ENCODE measurements around the gene AUTS2.

AUTS2 gene

DNA sequence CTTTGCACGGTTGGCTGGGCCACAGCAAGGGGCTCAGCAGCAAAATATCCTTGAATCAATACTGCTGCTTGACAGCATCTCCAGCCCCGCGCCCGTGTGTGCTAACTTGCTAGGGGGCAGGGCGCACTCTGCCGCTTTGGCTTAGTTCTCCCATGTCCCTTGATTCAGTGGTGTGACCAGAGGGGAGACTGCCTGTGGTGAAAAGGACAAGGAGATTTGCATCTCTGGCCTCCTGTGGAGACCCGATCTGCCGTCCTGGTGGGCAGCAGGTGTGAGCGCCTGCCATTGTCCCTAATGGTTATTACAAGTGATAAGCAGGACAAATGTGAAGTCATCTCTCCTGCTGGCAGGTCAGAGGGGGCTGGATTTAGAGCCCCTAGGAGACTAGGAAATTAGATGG lies 1033.4 kb downstream of the AUTS2 start:
- TF ChIP-seq, protein P1, sequence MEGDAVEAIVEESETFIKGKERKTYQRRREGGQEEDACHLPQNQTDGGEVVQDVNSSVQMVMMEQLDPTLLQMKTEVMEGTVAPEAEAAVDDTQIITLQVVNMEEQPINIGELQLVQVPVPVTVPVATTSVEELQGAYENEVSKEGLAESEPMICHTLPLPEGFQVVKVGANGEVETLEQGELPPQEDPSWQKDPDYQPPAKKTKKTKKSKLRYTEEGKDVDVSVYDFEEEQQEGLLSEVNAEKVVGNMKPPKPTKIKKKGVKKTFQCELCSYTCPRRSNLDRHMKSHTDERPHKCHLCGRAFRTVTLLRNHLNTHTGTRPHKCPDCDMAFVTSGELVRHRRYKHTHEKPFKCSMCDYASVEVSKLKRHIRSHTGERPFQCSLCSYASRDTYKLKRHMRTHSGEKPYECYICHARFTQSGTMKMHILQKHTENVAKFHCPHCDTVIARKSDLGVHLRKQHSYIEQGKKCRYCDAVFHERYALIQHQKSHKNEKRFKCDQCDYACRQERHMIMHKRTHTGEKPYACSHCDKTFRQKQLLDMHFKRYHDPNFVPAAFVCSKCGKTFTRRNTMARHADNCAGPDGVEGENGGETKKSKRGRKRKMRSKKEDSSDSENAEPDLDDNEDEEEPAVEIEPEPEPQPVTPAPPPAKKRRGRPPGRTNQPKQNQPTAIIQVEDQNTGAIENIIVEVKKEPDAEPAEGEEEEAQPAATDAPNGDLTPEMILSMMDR (IDR thresholded peaks at IDR 0.05) = no peak

DNA sequence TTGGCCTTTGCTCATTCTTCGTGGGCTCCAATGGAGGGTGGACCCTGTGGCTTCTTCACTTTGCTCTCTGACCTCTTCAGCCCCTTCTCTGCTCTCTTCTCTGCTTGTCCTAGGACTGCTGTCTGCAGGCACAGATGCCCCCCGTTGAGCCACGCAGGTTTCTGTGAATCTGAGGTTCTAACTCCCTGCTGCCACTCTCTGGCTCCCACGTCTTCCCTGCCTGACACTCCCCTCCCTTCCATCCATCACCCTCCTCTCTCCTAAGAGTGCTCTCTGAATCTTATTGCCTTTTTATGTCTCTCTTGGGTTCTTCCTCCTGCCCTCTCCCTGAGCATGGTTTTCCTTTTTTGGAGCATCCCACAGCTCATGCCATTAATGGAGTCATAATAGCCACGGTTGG lies 1034.1 kb downstream of the AUTS2 start:
- TF ChIP-seq, protein P1 (IDR thresholded peaks at IDR 0.05) = no peak

DNA sequence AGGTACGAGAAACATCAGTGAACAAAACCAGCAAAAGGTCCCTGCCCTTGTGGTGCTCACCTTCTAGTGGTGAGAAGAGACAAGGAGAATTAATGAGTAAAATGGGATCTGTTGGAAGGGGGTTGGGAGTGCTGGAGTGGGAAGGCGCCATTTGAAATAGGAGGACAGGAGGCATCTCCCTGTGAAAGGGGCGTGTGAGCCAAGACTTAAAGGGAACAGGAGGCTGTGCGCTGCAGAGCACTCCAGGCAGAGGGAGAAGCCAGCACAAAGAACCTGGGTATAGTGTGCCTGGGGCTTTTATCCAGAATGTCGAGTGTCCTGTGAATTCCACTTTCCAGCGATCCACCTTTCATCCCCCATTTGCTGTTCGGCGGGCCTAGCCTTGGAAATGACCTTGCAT lies 1035.8 kb downstream of the AUTS2 start:
- TF ChIP-seq, protein P1 (IDR thresholded peaks at IDR 0.05) = no peak

DNA sequence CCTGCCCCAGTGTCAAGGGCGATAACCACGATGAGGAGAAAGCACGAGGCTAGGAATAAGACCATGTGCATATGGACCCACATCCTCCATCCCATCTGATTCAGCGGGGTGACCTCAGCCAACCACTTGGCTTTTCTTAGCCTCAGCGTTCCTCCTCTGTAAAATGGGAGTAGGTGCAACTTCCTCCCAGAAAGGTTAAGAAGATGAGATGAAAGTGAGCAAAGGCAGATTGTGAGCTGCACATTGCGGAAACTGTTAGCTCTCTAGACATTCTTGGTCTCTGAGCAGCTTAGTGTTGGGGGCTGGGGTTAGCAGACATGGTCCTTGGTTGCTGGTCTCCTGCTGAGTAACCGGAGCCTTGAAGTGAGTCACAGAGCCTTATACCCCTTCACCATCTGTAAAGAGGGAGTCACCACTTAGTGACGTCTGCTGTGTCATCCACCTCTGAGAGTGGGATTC lies 1036.4 kb downstream of the AUTS2 start:
- TF ChIP-seq, protein P1 (IDR thresholded peaks at IDR 0.05) = no peak

DNA sequence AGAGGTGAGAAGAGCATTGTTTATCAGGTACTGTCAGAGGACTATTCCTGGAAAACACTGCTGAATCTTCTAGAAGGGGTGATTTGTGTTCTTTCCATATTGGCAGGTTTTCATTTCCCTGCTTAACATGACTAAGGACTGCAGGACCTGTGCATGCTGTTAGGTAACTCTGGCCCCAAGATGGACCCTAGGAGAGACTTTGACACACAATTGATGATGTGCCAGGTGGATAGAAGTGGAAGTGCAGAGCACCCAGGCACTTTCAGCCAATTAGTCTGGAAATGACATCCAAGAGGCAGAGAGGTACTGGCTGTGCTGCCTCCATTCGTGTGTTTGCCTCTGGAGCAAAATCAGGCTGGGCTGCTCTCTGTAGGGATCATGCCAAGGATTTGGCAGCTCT lies 1037.4 kb downstream of the AUTS2 start:
- TF ChIP-seq, protein P1 (IDR thresholded peaks at IDR 0.05) = no peak

DNA sequence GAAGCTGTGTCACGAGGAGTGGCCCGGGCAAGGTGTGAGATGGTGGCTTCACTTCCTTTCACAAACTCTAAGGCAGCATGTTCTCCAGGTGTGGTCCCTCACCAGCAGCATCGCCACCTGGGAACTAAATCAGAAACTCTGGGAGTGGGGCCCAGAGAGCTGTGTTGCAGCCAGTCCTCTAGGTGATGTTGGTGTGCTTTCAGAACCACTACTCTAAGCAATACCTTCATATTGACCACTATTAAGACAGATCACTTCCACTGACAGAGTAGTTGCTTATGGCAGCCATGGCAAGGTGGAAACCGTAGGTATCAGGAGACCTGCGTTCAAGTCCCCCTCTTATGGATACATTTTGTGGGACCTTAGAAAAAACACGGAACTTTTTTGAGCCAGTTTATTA lies 1037.9 kb downstream of the AUTS2 start:
- TF ChIP-seq, protein P1 (IDR thresholded peaks at IDR 0.05) = no peak

DNA sequence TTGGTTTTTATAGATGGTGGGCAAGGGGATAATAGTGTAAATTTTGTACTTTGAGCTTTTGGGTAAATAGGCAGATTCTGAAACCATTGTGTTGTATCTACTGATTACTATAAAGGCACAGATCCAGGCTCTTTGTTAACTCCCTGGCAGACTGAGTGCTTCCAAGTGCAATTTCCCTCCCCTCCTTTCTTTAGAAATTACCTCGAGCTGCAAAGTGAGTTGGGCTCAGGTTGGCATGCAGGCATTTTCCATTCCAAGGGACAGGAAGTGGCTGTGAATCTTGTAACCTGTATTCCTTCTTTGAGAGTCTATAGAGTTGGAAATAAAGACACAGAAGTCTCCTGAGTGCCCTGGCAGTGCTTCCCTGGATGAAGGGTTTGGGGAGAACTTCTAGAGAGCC lies 1039.5 kb downstream of the AUTS2 start:
- TF ChIP-seq, protein P1 (IDR thresholded peaks at IDR 0.05) = no peak

Measured in LNCAP (cell line).